ENCODE results near the gene PLXNC1. TPM values are rescaled to one million over a fixed set of nuclear protein-coding genes. Genes with fewer than 3 reads are reported as not detected.

Gene PLXNC1
- total RNA-seq, 1 donor from 2014 or later, result 14.2 TPM

DNA sequence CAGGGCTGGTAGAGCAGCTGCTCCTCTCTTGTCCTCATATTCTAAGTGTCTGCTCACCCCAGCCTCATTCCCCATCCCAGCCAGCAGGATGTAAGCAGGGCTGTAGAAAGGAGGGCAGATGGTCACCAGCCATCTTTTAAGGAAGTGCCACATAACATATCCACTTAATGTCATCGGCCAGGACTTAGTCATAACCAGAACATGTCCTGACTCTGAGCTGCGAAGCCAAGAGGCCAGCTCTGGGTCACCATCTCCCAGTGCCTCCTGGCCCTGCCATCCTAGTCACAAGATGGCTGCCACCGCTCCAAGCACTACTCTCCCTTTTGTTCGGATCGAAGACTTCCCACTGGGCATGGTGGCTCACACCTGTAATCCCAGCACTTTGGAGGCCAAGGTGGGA, 123.9 kb downstream of the PLXNC1 start:
- H3K4me1 ChIP-seq, result peaks cover 11% of the 10 kb centered on the region

DNA sequence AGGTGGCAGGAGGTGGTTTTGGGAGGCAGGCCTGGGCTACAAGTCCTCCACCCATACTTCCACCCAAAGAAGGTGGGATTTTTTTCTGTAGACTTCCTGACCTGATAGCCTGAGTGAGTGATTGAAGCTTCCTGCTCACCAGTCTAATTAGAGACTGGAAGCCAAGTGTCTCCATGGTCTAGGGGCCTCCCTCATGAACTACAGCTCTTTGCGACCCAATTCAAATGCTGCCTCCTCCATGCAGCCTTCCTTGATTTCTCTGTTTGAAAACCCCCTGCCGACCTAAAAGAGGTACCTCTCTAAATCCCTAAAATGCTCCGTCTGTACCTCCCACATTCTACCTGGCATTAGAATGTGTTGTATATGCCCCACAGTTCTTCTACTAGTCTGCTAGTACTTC, 124.9 kb downstream of the PLXNC1 start:
- Histone ChIP-seq H3K9me3 (no peaks in the 10 kb centered on the region), H3K27ac (no peak overlapping the region), H3K4me3 (no peak overlapping the region), H3K4me1 (peaks cover under 1% of the 10 kb centered on the region), H3K27me3 (no peaks in the 10 kb centered on the region), H3K36me3 (no peaks in the 10 kb centered on the region)
- intact Hi-C loops (cut with DNase I), result no loop called here
- no peak for DNase-seq (ENCODE audit: extremely low spot score in 2 of 2)
- TF ChIP-seq POLR2AphosphoS5 (IDR thresholded peaks at IDR 0.05; ENCODE audit: insufficient read depth in 1 of 2, low read depth in 1 of 2), result no peak
- no peak for TF ChIP-seq CTCF (IDR thresholded peaks at IDR 0.05)
- no peak for TF ChIP-seq POLR2A (IDR thresholded peaks at IDR 0.05)

More for the DNA sequence above, 123.9 kb downstream of the PLXNC1 start:
- Histone ChIP-seq H3K36me3 (no peaks in the 10 kb centered on the region), H3K4me3 (no peak overlapping the region), H3K27me3 (no peaks in the 10 kb centered on the region), H3K9me3 (no peaks in the 10 kb centered on the region), H3K27ac (no peak overlapping the region)
- DNase-seq (ENCODE audit: extremely low spot score in 2 of 2), result no peak
- TF ChIP-seq POLR2AphosphoS5 (IDR thresholded peaks at IDR 0.05; ENCODE audit: insufficient read depth in 1 of 2, low read depth in 1 of 2) (no peak), CTCF (IDR thresholded peaks at IDR 0.05) (no peak), POLR2A (IDR thresholded peaks at IDR 0.05) (no peak)
- intact Hi-C loops (cut with DNase I), result no loop called here

DNA sequence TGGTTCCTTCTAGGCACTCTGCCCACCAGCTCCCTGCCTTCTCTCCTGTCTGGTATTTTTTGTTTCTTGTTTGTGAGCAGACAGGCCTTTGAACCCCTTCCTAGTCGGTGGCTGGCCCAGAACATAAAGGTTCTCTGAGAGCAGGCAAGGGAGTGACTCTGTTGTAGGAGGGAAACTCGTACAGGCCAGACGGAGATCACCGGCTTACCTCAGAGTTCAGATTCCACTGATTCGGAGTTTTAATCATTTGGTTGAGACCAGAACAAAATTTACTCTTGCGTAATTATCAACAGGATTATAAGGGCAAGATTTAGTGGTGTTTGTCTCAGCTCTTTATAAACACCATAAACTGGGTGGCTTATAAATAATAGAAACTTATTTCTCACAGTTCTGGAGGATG, 128.3 kb downstream of the PLXNC1 start:
- TF ChIP-seq POLR2A (IDR thresholded peaks at IDR 0.05) (no peak), POLR2AphosphoS5 (IDR thresholded peaks at IDR 0.05; ENCODE audit: insufficient read depth in 1 of 2, low read depth in 1 of 2) (no peak), CTCF (IDR thresholded peaks at IDR 0.05) (no peak)
- no peaks in the 10 kb centered on the region for H3K4me1 ChIP-seq

GRCh38 chr12:94277426-94278000, 129.1 kb downstream of the PLXNC1 start:
- Histone ChIP-seq H3K27me3 (no peaks in the 10 kb centered on the region), H3K36me3 (no peaks in the 10 kb centered on the region), H3K27ac (no peak overlapping the region), H3K4me1 (no peaks in the 10 kb centered on the region), H3K4me3 (no peak overlapping the region), H3K9me3 (no peaks in the 10 kb centered on the region)
- peak in 1 of 2 donors; percentile 74 for DNase-seq (ENCODE audit: extremely low spot score in 2 of 2)
- no peak for TF ChIP-seq POLR2A (IDR thresholded peaks at IDR 0.05)
- intact Hi-C loops (cut with DNase I), result no loop called here

More for the DNA sequence above, 128.3 kb downstream of the PLXNC1 start:
- intact Hi-C loops (cut with DNase I), result no loop called here
- no peaks in the 10 kb centered on the region for H3K27me3 ChIP-seq
- DNase-seq (ENCODE audit: extremely low spot score in 2 of 2), result no peak
- no peaks in the 10 kb centered on the region for H3K9me3 ChIP-seq
- H3K4me3 ChIP-seq, result no peak overlapping the region
- no peaks in the 10 kb centered on the region for H3K36me3 ChIP-seq
- peak overlapping the region; percentile 33 for H3K27ac ChIP-seq

- no peak overlapping the region for H3K4me3 ChIP-seq
- no peak overlapping the region for H3K27ac ChIP-seq
- TF ChIP-seq CTCF (IDR thresholded peaks at IDR 0.05) (no peak), POLR2A (IDR thresholded peaks at IDR 0.05) (no peak), POLR2AphosphoS5 (IDR thresholded peaks at IDR 0.05; ENCODE audit: insufficient read depth in 1 of 2, low read depth in 1 of 2) (no peak)
- H3K9me3 ChIP-seq, result no peaks in the 10 kb centered on the region
- no peak for DNase-seq (ENCODE audit: extremely low spot score in 2 of 2)
- H3K27me3 ChIP-seq, result no peaks in the 10 kb centered on the region
- no peaks in the 10 kb centered on the region for H3K4me1 ChIP-seq
- intact Hi-C loops (cut with DNase I), result no loop called here
- H3K36me3 ChIP-seq, result no peaks in the 10 kb centered on the region
These were observed 131.7 kb downstream of the PLXNC1 start for GRCh38 chr12:94280063-94280462.
